ENCODE results near the gene HPCA. TPM values are rescaled to one million over a fixed set of nuclear protein-coding genes. Genes with fewer than 3 reads are reported as not detected.

HPCA gene
- total and polyA plus RNA-seq, 2 donors (not counting 3 experiments of a cell fraction or from before 2014, with no cell fraction given) = not detected

DNA sequence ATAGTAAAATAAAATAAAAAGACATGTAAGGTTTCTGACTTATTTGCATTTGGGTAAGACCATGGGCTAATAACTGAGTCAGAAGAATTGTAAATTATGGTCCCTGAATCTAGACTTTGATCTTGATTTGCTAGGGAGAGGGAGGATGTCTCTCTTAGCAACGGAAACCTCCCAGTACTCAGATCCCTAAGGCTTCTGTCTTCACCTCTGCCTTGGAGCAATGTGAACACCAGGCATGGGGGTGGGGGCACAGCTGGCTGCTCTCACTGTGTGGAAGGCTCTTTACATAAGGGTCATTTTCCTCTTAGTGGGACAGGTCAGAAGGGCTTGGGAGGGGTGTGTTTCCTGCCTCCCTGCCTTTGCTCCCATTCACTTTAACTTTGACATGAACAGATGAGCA, 31.9 kb downstream of the HPCA start:
- Histone ChIP-seq H2AFZ (ENCODE audit: low read depth, low read length) (no peak overlapping the region), H3K27me3 (ENCODE audit: control insufficient read depth in 2 of 2, insufficient read depth in 2 of 2, low read length in 2 of 2) (peaks cover 2% of the 10 kb centered on the region in 2 experiments), H3K9me1 (replicated peaks; ENCODE audit: control insufficient read depth, extremely low read depth, insufficient read depth, low read length) (no peaks in the 10 kb centered on the region), H3K4me1 (ENCODE audit: control insufficient read depth, extremely low read depth, insufficient read depth, low read length) (no peaks in the 10 kb centered on the region), H3K9ac (replicated peaks; ENCODE audit: extremely low read depth, insufficient read depth, low read length) (no peak overlapping the region), H3K4me2 (ENCODE audit: insufficient read depth, low read length) (no peak overlapping the region), H3K36me3 (ENCODE audit: control insufficient read depth in 2 of 2, extremely low read depth in 1 of 2, insufficient read depth in 2 of 2, low read length in 2 of 2) (no peaks in the 10 kb centered on the region), H3K9me3 (replicated peaks; ENCODE audit: control insufficient read depth, insufficient read depth, low read length) (no peaks in the 10 kb centered on the region), H3K79me2 (ENCODE audit: control insufficient read depth, insufficient read depth, low read length) (no peaks in the 10 kb centered on the region), H3K4me3 (replicated peaks in 1 of 3; ENCODE audit: insufficient read depth in 1 of 3, low read depth in 1 of 3, low read length in 3 of 3) (no peak overlapping the region), H3K27ac (ENCODE audit: insufficient read depth, low read depth, low read length) (no peak overlapping the region), H4K20me1 (replicated peaks; ENCODE audit: control insufficient read depth, extremely low read depth, insufficient read depth, low read length) (no peaks in the 10 kb centered on the region)
- TF ChIP-seq POLR2AphosphoS5 (IDR thresholded peaks at IDR 0.05; ENCODE audit: insufficient read depth, low read depth, low read length) = no peak
- TF ChIP-seq JUN (IDR thresholded peaks at IDR 0.05; ENCODE audit: borderline replicate concordance, insufficient read depth, insufficient read length, low read depth) = no peak
- no peak for TF ChIP-seq GATA2 (IDR thresholded peaks at IDR 0.05; ENCODE audit: insufficient read depth, insufficient read length, low read depth, low read length)
- TF ChIP-seq EZH2 (IDR thresholded peaks at IDR 0.05; ENCODE audit: borderline replicate concordance, low read depth, low read length, severe bottlenecking) = no peak
- TF ChIP-seq, protein P1, sequence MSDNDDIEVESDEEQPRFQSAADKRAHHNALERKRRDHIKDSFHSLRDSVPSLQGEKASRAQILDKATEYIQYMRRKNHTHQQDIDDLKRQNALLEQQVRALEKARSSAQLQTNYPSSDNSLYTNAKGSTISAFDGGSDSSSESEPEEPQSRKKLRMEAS (IDR thresholded peaks at IDR 0.05; ENCODE audit: insufficient read depth, insufficient read length) = no peak
- TF ChIP-seq MYC (IDR thresholded peaks at IDR 0.05; ENCODE audit: low read depth, low read length) = no peak
- TF ChIP-seq, protein P2, sequence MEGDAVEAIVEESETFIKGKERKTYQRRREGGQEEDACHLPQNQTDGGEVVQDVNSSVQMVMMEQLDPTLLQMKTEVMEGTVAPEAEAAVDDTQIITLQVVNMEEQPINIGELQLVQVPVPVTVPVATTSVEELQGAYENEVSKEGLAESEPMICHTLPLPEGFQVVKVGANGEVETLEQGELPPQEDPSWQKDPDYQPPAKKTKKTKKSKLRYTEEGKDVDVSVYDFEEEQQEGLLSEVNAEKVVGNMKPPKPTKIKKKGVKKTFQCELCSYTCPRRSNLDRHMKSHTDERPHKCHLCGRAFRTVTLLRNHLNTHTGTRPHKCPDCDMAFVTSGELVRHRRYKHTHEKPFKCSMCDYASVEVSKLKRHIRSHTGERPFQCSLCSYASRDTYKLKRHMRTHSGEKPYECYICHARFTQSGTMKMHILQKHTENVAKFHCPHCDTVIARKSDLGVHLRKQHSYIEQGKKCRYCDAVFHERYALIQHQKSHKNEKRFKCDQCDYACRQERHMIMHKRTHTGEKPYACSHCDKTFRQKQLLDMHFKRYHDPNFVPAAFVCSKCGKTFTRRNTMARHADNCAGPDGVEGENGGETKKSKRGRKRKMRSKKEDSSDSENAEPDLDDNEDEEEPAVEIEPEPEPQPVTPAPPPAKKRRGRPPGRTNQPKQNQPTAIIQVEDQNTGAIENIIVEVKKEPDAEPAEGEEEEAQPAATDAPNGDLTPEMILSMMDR (IDR thresholded peaks at IDR 0.05; ENCODE audit: extremely low read depth in 1 of 2, insufficient read depth in 1 of 2, low read depth in 1 of 2, low read length in 2 of 2) = no peak
- TF ChIP-seq FOS (IDR thresholded peaks at IDR 0.05; ENCODE audit: borderline replicate concordance, insufficient read depth, low read length) = no peak
- no peak for TF ChIP-seq POLR2A (IDR thresholded peaks at IDR 0.05; ENCODE audit: low read depth, low read length)
- dilution Hi-C loops (cut with MboI; ENCODE audit: extremely low pct_ligation_motif_present, low sequenced_read_pairs) (no loop called here), intact Hi-C loops (cut with micrococcal nuclease) (no loop called here)
- ChIA-PET POLR2A (no interaction called here), CTCF (interaction anchor here (1.2 to 2.7 kb wide), 2 partner anchors 16 to 89 kb away, joined by 10 to 13 read pairs; no protein-coding TSS in a partner anchor)
- DNase-seq (ENCODE audit: low read depth, low spot score) = no peak
- BruUV-seq (replicated peaks) = no TSS peak
- FAIRE-seq = no peak

Measured in endothelial cell of umbilical vein (primary cell).